Common myeloid progenitor, CD34-positive (primary cell): ENCODE data around the gene FLYWCH2.
"Not testable (repeated sequence)": the region's sequence is repeated elsewhere in the genome, so short reads cannot be mapped to it uniquely, and the experiment has no call there.

Source experiments
- CTCF ChIA-PET: fragments of 350-600 bp; sonication (Branson Sonifier 250); formaldehyde crosslinking; loops from one replicate; lab custom pipeline; 2021; ENCODE audit warnings: antibody characterized with exemption; lab: Charles Lee
- POLR2A ChIA-PET: fragments of 350-600 bp; sonication (Branson Sonifier 250); formaldehyde crosslinking; loops from one replicate; lab custom pipeline; 2021; ENCODE audit warnings: antibody characterized with exemption; lab: Charles Lee
- DNase-seq, 3 donors: peaks; one replicate each; pipeline versions ENCODE4 v3.0.0 to v3.0.0-alpha.2; 2013
- H3K27ac ChIP-seq, 2 experiments: 1 replicate in 1 of 2; 2 replicates in 1 of 2; pipeline ENCODE4 v1.7.0; 2013; ENCODE audit warnings: inconsistent platforms in 2 of 2, low read length in 2 of 2, mild to moderate bottlenecking in 2 of 2, low read depth in 1 of 2, moderate library complexity in 1 of 2; ENCODE audit not compliant: severe bottlenecking in 2 of 2, insufficient read depth in 1 of 2, poor library complexity in 1 of 2
- H3K27me3 ChIP-seq, 5 experiments: replicated peaks in 2 of 5; 1 replicate in 3 of 5; 2 replicates in 2 of 5; pipeline versions ENCODE4 v1.6.1 to v1.7.0; 2013; ENCODE audit warnings: low read length in 4 of 5, mild to moderate bottlenecking in 2 of 5, moderate library complexity in 2 of 5, inconsistent platforms in 1 of 5; ENCODE audit not compliant: insufficient read depth in 5 of 5, control insufficient read depth in 4 of 5
- H3K36me3 ChIP-seq, 4 experiments: 1 replicate in 2 of 4; 2 replicates in 2 of 4; pipeline versions ENCODE4 v1.6.1 to v1.7.0; 2013; ENCODE audit warnings: low read length in 3 of 4, control low read depth in 1 of 4, mild to moderate bottlenecking in 1 of 4; ENCODE audit not compliant: control insufficient read depth in 4 of 4, insufficient read depth in 4 of 4
- H3K4me1 ChIP-seq, 4 experiments: 1 replicate in 3 of 4; 2 replicates in 1 of 4; pipeline versions ENCODE4 v1.6.1 to v1.7.1; 2013; ENCODE audit warnings: low read length in 3 of 4, mild to moderate bottlenecking in 3 of 4, control low read depth in 1 of 4, inconsistent platforms in 1 of 4, moderate library complexity in 1 of 4; ENCODE audit not compliant: control insufficient read depth in 4 of 4, insufficient read depth in 4 of 4; ENCODE audit errors: control extremely low read depth in 1 of 4
- H3K4me3 ChIP-seq, 7 experiments: 1 replicate in 4 of 7; 2 replicates in 3 of 7; pipeline versions ENCODE4 v1.5.1 to v1.7.0; 2013; ENCODE audit warnings: mild to moderate bottlenecking in 7 of 7, low read length in 6 of 7, moderate library complexity in 6 of 7, inconsistent platforms in 2 of 7, low read depth in 2 of 7, control low read depth in 1 of 7; ENCODE audit not compliant: insufficient read depth in 4 of 7, control insufficient read depth in 1 of 7; ENCODE audit errors: extremely low read depth in 1 of 7
- H3K9me3 ChIP-seq, 5 experiments: 1 replicate in 4 of 5; 2 replicates in 1 of 5; pipeline versions ENCODE4 v1.6.1 to v1.7.1; 2013; ENCODE audit warnings: low read length in 4 of 5, mild to moderate bottlenecking in 2 of 5, inconsistent platforms in 1 of 5, low read depth in 1 of 5, moderate library complexity in 1 of 5; ENCODE audit not compliant: control insufficient read depth in 4 of 5, insufficient read depth in 2 of 5; ENCODE audit errors: control extremely low read depth in 1 of 5
- WGBS: methylation state at CpG from one replicate; pipeline ENCODE4 v1.1.5; 2013; ENCODE audit not compliant: insufficient coverage; 5-methylcytosine and 5-hydroxymethylcytosine counted together

The FLYWCH2 gene

DNA sequence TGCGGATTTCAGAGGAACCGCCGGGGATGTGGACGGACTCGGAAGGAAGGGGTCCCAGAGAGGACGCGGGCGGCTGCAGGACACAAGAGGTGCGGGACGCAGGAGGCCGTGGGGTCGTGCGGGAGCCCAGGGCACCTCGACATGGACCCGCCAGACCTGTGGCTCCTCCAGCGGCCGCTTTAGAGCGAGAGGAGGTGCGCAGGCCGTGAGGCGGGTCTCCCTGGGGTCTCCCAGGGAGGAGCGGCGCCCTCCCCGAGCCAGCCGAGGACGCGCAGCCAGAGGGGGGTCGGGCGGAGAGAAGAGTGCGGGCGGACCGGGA, 21.9 kb downstream of the FLYWCH2 start:
- H3K36me3 ChIP-seq = peaks cover 0 to 2% (median 0%) of the 10 kb centered on the region in 4 experiments
- no peaks in the 10 kb centered on the region for H3K9me3 ChIP-seq
- H3K4me1 ChIP-seq = peaks cover 3 to 20% (median 16%) of the 10 kb centered on the region in 4 experiments
- DNase-seq = peak in 1 of 3 donors; percentile 18
- CTCF ChIA-PET = no interaction called here
- POLR2A ChIA-PET = interaction anchor here (1.0 kb wide), 1 partner anchor 37 kb away, joined by 3 read pairs; no protein-coding TSS in a partner anchor
- WGBS = 0% methylated on average over 32 of the region's 32 CpGs
- peak overlapping the region; percentile 74 to 96 (median 92) for H3K4me3 ChIP-seq
- peak overlapping the region in 1 of 2 experiments; percentile 76 for H3K27ac ChIP-seq
- H3K27me3 ChIP-seq = no peaks in the 10 kb centered on the region

- DNase-seq = peak; percentile 96 to 98 (median 97)
- H3K4me3 ChIP-seq = peak overlapping the region; percentile 74 to 96 (median 92)
- H3K27me3 ChIP-seq = no peaks in the 10 kb centered on the region
- H3K4me1 ChIP-seq = peaks cover 3 to 20% (median 16%) of the 10 kb centered on the region in 4 experiments
- under 1% methylated on average over 46 of the region's 51 CpGs for WGBS
- ChIA-PET CTCF (interaction anchor here (0.9 to 1.2 kb wide), 3 partner anchors 10 to 151 kb away, joined by 3 read pairs; no protein-coding TSS in a partner anchor), POLR2A (interaction anchor here (1.0 kb wide), 1 partner anchor 37 kb away, joined by 3 read pairs; no protein-coding TSS in a partner anchor)
- H3K9me3 ChIP-seq = no peaks in the 10 kb centered on the region
- peaks cover 0 to 2% (median 0%) of the 10 kb centered on the region in 4 experiments for H3K36me3 ChIP-seq
- H3K27ac ChIP-seq = peak overlapping the region in 1 of 2 experiments; percentile 76
Measured at GRCh38 chr16:2905241-2905987, 22.4 kb downstream of the FLYWCH2 start.

DNA sequence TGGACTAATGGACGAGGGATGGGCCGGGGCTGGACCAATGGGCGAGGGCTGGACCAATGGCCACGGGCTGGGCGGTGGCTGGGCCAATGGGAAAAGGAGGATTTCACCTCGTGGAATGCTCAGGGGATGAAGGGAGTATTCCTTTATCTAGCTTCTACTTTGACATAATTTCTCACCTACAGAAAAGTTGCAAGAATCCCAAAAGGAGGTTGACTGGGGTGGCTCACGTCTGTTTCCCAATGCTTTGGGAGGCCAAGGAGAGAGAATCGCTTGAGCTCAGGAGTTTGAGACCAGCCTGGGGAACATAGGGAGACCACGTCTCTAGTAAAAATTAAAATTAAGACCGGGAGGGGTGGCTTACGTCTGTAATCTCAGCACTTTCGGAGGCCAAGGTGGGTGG, 23.0 kb downstream of the FLYWCH2 start:
- Histone ChIP-seq H3K9me3 (no peaks in the 10 kb centered on the region), H3K4me1 (peaks cover 3 to 20% (median 17%) of the 10 kb centered on the region in 4 experiments), H3K4me3 (peak overlapping the region in 3 of 7 experiments; percentile 36 to 70 (median 45)), H3K27me3 (no peaks in the 10 kb centered on the region), H3K36me3 (no peaks in the 10 kb centered on the region), H3K27ac (no peak overlapping the region)
- no peak for DNase-seq
- CTCF ChIA-PET = interaction anchor here (0.9 to 1.2 kb wide), 3 partner anchors 10 to 152 kb away, joined by 3 read pairs; no protein-coding TSS in a partner anchor
- 62% methylated on average over 5 of the region's 12 CpGs for WGBS
- POLR2A ChIA-PET = interaction anchor here (1.0 kb wide), 1 partner anchor 38 kb away, joined by 3 read pairs; no protein-coding TSS in a partner anchor

- DNase-seq = peak; percentile 49 to 74 (median 67)
- 28% methylated on average over 10 of the region's 17 CpGs for WGBS
- H3K27me3 ChIP-seq, POLR2A ChIA-PET, H3K36me3 ChIP-seq, H3K4me3 ChIP-seq, H3K27ac ChIP-seq, H3K9me3 ChIP-seq: not testable (repeated sequence)
- CTCF ChIA-PET = interaction anchor here (0.9 to 1.5 kb wide), 6 partner anchors 13 to 77 kb away, joined by 3 read pairs; partner anchors contain the start of gene ZG16B
- H3K4me1 ChIP-seq = peaks cover 3 to 25% (median 22%) of the 10 kb centered on the region in 4 experiments
Measured at GRCh38 chr16:2907084-2907753, 24.2 kb downstream of the FLYWCH2 start.

DNA sequence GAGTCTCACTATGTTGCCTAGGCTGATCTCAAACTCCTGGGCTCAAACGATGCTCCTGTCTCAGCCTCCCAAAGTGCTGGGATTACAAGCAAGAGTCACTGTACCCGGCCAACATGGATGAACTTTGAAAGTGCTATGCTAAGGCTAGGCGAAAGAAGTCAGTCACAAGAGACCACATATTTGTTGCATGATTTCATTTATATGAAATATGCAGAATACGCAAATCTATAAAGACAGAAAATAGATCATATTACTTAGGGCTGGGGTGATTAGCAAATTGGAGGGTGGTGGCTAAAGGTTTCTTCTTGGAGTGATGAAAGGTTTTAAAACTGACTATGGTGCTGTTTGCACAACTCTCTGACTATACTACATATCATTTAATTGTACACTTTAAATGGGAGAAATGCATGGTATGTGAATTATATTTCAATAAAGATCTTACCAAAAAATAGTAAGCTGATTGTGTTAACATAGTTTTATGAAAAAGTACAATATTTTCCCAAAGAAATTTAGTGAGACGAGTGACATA, 27.5 kb downstream of the FLYWCH2 start:
- ChIA-PET POLR2A (no interaction called here), CTCF (interaction anchor here (1.3 to 3.8 kb wide), 5 partner anchors 10 to 40 kb away, joined by 3 to 16 read pairs (median 5); no protein-coding TSS in a partner anchor)
- Histone ChIP-seq H3K9me3 (no peaks in the 10 kb centered on the region), H3K27ac (no peak overlapping the region), H3K4me1 (peaks cover 0 to 26% (median 19%) of the 10 kb centered on the region in 4 experiments), H3K36me3 (peaks cover 0 to 8% (median 6%) of the 10 kb centered on the region in 4 experiments), H3K27me3 (no peaks in the 10 kb centered on the region), H3K4me3 (no peak overlapping the region)
- no peak for DNase-seq
- WGBS = 73% methylated on average over 2 of the region's 5 CpGs

- Histone ChIP-seq H3K27ac (peak within 1 kb of the TSS in 1 of 2 experiments; percentile 77), H3K27me3 (no peaks in the 10 kb centered on the region), H3K9me3 (no peaks in the 10 kb centered on the region), H3K36me3 (peaks cover 2 to 14% (median 6%) of the 10 kb centered on the region in 4 experiments), H3K4me1 (peaks cover 0 to 20% (median 15%) of the 10 kb centered on the region in 4 experiments), H3K4me3 (peak within 1 kb of the TSS; percentile 65 to 93 (median 85))
- CTCF ChIA-PET = interaction anchor here (1.0 to 3.8 kb wide), 9 partner anchors 9 to 108 kb away, joined by 3 to 16 read pairs (median 4); no protein-coding TSS in a partner anchor
- 0% methylated on average over 70 of the region's 85 CpGs for WGBS
- peak; percentile 97 to 99 (median 98) for DNase-seq
- POLR2A ChIA-PET = no interaction called here
Measured at GRCh38 chr16:2911638-2912329, 28.8 kb downstream of the FLYWCH2 start, which contains the start of gene FLYWCH1. Gene FLYWCH1, plus strand, starts transcription at chr16:2911931. Its CDS starts 17,755 bp downstream, at chr16:2929686.
